NCI-H1436 treated with DMSO at 0.1 percent for 48 hours (cell line): ENCODE measurements around the gene SLC9A9.

Experiments
- DNase-seq: peaks from one replicate; lab custom pipeline; 2025; lab: John Stamatoyannopoulos, UW

The SLC9A9 gene

DNA sequence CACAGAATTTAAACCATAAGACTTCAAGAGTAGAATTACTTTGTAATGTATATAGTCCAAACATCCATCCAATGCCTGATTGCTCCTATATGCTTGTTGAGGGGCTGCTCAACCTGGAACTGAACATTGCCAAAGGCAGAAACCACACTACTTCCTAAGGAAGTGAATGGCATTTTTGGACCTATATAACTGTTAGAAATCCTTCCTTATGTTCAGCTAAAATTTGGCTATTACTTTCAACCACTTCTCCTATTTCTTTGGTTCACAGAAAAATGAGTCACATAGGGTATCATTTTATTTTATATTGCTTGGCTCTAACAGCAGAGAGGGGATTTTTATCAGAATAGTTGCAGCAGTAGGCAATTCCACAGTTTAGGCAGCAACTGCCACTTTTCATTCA, 342.1 kb downstream of the SLC9A9 start:
- DNase-seq = no peak

DNA sequence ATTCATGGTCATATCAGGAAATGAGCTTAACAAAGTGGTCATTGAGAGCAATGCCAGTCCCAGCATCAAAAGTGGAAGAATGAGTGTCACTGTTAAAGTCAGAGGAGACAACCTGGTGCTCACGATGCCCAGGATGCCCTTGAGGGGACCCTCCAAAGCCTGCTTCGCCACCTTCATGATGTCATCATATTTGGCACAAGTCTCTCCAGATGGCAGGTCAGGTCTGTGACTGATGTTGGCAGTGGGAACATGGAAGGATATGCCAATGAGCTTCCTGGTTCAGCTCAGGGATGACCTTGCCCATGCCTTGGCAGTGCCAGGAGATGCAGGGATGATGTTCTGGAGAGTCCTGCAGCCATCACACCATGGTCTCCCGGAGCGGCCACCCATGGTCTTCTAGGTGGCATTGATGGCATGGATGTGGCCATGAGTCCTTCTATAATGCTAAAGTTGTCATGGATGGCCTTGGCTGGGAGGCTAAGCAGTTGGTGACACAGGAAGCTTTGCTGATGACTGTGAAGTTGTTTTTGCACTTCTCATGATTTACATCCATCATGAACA, 344.9 kb downstream of the SLC9A9 start:
- DNase-seq = no peak

DNA sequence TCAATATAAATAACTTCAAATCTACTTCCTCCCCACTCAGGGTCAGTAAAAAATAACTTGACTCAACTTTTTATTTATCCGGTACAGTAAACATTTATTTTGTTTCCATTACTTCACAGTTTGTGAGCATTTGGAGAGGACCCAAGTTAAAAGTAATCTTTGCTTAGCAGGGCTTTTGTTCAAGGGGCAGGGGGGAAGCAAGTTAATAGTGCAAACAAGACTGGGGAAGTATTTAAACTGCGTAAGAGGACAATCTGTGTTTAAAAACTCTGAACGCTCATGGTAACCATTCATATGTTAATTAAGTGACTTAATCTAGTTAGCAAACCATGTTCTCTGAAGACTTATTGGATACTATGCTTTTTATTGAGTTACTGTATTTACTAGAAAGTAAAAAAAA, 346.2 kb downstream of the SLC9A9 start:
- no peak for DNase-seq

DNA sequence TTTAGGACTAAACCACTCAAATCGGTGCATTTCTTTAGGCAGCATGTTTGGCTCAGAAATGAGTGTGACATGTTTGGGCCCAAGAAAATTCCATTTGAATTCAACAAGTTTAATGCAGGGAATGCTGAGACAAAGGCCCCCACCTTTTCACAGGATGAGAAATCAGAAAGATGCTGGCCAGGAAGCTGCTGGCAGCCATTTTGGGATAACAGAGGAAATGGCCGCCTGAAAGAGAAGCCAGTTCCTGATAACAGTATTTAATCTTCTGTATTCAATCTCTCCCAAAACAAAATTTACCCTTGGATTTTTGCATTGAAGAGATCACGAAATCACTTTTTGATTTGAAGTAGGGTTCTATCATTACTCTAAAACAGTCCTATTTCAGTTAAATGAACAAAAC, 350.9 kb downstream of the SLC9A9 start:
- DNase-seq = no peak

DNA sequence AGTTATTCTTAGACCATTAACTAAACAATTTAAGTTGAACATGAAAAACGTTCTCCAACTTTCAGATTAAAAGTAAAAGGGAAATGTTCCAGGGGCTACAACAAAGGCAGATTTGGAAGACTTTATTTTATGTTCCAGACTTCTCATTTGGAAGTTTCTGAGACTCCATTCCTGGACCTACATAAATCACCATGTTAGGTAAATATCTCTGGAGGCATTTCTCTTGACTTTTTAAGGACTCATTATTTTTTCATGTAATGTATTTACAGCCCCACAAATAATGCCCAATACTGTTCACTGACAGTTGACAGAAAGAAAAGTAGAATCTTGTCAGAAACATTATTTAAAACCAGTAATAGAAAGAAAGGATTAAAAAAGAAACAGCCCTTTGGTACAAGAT, 352.1 kb downstream of the SLC9A9 start:
- no peak for DNase-seq

DNA sequence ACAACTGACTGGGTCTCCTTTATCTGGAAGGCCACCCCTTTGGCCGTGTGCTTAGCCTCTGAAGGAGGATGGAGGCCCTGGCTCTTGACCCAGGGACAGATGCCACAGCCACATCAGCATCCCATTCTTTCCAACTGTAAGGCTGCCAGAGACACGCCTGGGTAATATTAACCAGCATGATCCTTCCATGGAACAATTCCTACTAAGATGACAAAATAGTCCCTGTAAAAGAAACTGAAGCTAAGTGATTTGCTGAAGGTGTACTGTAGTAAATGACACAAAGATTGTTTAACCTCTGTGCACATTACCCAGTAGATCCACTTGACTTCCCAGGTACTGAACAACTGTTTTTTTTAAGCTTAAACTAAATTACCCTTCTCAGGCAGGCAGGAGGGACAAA, 352.7 kb downstream of the SLC9A9 start:
- no peak for DNase-seq

DNA sequence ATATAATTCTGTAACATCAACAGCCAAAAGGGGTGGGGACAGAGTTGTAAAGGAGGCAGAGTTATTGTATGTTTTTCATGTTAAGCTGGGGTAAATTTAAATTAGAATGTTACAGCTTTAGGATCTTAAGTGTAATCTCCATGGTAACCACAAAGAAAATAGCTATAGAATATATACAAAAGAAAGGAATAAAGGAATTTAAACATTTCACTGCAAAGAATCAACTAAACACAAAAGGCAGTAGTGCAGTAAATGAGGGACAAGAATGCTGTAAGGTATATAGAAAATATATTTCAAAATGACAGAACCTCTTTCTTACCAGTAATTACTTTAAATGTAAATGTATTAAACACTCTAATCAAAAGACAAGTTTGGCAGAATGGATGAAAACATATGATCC, 361.7 kb downstream of the SLC9A9 start:
- DNase-seq = no peak

DNA sequence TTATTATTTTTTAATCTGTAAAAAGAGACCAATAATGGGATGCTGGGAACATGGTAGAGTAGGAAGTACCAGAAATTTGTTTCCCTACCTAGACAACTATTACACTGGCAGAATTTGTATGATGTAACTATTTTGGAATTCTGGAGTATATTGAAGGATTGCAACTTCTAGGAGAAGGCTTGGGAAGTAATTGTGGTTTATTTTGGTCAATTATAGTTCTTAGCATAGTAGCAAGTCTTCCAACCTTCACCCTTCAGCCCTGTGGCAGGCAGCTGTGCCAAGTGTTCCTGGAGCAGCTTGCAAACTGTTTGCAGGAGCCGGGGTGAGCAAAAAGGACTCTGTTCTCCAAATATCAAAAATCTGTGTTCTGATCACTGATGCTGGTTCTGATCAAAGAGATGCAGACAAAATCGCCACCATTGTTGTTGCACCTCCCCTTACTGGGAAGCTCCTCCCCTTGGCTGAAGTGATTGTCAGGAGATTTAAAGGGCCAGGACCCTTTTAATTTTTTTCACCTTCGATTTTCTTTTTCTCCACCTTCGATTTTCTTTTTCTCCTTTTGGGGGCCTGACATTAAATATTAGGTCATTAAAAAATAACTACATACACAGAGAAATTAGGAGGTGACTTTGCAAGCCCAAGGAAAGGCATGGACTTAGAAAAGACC, 363.3 kb downstream of the SLC9A9 start:
- DNase-seq = no peak

DNA sequence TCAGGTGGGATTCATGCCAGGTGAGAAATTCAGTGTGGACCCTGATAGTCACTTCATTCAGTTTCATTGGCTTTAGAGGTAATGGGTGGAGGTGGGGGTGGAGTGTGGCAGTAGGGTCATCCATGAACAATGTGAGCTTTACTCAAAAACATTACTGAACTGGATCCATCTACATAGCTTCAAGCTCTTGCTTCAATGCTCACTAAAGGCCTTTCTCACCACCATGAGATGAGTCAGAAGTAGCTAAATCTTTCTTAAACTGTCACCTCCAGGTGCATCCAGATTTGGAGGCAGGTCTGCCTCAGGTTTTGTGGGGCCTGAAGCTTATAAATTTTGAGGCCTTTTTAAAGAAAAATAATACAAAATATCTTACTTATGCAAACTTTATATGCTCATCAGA, 365.1 kb downstream of the SLC9A9 start:
- no peak for DNase-seq

DNA sequence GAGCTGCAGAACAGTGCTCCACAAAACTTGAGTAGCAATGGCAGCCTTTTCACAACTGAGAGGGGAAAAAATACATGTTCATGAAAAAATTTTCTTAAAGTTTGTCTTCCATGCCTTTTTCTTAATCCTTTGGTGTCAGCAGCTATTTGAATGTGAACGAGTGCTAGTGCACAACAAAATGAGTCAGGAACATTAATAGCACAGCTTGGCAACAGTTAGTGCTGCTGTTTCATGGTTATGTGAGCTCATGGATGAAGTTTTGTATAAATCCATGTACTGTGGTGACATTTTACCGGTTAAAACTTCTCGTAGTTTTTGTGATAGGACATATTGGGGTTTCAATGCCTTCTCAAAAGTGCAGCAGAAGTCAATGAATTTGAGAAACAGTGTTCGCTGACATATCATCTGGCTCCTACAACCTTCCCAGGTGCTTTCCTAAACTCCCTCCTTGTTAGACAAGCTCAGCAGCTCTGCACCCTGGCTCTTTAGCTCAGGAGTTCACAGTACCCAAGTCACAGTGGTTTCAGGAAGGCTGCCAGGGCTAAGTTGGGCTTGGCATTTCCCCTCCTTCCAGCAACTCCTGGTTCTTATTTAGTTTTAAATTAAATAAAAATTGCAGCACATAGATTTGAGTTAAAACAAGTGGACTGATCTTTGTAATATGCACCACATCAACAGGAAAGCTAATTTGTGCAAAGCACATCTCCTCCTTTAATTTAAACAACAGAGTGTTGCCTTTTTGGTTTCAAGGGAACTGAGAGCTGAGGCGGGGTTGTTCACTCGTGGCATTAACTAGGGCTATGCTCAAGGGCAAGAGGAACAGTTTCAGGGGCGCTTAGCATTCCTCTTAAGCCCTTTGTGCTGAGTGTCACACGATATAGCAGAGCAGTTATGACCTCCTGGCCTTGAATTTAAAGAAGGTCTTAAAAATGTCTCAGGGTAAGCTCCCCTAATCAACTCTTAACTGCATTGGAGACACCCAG, 365.9 kb downstream of the SLC9A9 start:
- DNase-seq = no peak

DNA sequence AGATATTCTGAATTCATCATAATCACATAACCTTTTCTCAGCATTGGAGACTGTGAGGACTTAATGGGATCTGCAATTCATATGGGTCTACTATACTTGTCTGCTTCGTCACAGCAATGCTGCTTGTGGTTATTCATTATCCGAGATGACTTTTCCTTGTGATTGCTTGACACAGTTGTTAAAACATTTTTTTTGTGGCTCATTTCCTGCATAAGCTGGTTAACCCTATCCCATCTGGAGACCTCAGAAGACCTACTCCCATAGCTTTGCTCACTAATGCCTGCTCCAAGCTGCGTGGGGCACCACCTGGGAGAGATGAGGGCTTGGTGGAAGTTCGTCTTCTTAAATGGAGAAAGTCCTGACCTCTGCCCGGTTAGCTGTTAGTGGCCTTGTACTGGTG, 367.9 kb downstream of the SLC9A9 start:
- DNase-seq = no peak

DNA sequence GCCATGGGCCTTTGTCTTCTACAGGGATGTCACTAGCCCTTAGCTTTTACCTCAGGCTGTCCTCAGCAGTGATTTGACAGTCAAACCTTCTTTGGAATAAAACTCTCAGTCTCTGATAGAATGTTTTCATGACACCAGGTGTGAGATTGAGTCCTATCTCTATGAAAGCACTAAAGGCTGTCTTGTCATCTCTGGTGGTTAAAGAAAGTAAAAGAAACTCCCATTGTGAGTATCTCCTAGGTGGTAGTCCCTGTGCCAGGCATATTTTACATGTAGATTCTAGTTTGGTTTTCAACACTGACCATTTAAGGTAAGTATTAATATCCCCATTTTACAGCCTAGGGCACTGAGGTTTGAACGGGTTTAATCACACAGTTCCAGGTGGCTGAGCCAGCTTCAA, 368.5 kb downstream of the SLC9A9 start:
- no peak for DNase-seq

DNA sequence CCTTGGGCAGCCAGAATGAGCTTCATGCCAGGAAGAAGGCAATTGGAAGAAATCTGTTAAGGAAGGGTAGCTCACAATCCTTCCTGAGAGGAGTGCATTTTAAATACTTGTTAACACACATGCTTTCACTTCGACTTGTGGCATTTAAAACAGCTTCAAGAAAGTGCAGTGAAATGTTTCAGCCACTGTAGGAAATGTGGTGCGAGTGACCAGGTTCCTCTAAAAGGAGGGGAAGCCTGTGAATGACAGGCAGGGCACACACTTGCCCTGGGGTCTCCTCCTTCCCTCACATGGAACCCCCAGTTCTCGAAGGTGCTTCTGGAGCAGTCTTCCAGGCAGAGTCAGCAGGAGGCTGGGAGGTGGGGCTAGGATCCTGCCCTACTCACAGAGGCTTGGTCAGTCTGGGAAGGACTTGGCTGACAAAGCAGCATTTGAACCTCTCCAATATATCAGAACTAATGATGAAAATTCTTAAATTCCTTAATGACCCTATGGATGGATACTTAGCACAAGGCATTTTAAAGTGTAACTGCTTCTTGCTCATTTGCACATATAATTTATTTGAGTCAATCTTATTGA, 370.1 kb downstream of the SLC9A9 start:
- DNase-seq = no peak

DNA sequence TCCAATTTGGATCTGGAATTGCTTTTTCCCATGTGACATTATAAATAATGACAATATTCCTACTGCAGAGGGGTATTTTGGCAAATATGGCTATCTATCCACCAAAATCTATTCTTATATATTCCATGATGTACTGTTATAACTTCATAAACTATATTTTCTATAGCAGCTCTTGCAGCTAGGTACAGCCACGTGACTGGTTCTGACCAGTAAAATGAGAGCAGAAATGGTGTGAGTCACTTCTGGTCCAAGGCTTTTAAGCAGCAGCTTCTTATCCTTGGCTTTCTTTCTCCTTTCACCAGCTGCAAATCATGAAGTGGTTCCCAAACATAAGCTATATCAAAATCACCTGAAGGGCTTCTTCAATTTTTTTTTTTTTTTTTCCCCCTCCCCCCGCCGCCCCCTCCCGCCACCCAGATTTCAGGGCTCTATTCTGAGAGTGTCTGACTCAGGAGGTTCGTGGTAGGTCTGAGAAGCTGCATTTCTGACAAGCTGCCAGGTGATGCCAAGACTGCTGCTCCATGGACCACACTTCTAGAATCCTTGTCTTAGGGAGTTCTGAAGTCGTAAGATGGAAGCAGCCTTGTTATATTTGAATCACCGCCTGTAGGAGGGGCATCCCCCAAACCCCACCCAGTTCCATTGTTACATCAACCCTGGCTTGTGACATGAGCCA, 371.2 kb downstream of the SLC9A9 start:
- DNase-seq = no peak

DNA sequence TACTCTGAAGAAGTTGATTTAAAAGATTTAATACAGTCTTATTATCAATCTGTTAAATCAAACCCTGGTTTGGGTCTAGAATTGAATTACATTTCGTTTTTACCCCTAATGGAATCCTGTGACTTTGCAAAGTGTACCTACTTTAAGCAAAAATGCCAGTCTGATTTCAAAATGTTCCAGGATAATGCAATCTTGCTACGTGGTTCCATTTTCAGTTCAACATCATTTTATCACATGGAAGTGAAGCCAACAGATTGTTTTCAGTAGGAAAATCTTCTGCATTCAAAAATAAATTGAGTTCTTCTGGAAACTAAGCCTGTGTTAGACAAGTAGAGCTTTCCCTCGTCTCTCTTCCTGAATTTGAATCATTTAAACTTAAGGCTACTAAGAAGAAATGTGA, 372.3 kb downstream of the SLC9A9 start:
- no peak for DNase-seq

DNA sequence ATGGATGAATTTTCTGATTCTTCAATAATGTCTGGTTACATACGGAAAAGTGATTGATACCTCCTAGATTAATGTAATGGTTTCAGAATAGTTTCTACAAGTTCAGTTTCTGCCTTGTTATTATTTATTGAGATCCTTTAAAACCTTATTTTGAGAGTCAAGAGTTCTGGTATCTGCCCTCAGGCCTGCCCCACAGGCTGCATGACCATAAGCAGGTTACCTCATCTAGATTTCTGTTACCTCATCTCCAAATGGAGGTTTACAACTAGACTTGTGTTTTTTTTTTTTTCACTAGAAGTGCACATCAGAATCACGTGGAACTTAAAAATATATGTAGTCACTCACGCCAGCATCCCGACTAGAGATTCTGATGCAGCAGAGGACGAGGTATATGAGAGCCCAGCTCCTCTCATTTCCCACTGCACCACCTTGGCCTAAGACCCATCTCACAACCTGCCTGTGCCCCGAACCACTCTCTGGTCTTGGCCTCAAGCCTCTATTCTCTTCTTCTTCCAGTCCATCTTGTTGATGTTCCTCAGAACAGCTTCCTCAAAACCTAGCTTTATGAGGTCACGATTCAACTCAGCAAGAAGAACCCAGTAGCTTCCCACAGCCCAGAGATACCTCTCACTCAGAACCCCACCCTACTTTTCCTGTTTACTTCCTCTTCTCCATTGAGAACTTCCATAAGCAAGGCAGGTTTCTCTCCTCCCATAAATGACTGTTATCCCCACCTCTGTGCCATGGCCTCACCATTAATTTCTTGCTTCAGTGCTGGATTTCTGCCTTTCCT, 375.3 kb downstream of the SLC9A9 start:
- no peak for DNase-seq

DNA sequence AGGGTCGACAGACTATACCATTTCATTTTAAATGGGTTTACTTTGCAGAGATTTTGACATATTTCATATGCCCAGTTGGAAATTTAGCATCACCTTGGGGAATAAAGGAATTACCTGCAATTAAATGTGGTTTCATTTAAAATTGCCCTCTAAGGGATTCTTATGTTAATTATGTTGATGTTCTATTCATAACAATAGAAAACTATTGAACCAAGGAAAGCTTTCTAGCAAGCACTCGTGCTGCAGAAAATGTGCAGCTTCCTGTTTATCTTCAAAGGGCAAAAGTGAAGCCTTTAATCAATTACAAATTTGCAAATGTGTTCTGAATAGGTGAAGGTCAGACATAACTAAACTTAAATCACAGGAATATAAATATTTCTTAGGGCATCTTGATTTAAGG, 376.6 kb downstream of the SLC9A9 start:
- DNase-seq = no peak

DNA sequence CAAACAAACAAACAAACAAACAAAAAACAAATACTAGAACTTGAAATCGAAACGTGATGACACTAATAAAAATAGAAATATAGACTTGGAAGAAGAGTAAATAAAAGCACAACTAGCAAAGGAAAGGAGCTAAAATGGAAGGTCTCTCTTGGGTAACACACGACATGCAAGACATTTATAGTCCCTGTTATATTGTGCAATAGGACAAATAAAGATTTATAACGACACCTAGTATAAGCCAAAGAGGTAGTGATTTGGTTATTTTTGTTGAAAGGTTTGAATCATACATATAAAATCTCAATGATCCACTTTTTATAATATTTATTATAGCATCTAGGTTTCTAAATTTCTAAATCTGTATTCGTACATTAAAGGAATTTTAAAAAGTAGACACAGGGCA, 379.1 kb downstream of the SLC9A9 start:
- DNase-seq = no peak

DNA sequence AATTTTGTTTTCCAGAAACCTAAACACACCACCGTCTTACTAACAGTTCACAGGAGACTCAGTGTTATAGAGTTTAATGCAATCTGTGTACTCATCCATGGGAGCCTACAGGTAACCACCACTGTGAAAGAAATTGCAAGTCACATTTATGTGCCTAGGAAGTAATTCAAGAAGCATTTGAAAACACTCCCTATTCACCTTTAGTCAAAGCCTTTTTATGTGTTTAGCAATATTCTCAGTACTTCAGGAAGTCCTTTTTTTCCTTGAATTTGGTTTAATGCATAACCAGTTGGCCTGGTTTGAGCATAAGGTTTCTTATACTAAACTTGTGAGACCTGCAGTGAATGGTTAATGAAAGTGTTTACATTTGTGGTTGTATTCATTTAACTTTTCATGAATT, 382.6 kb downstream of the SLC9A9 start:
- DNase-seq = no peak

DNA sequence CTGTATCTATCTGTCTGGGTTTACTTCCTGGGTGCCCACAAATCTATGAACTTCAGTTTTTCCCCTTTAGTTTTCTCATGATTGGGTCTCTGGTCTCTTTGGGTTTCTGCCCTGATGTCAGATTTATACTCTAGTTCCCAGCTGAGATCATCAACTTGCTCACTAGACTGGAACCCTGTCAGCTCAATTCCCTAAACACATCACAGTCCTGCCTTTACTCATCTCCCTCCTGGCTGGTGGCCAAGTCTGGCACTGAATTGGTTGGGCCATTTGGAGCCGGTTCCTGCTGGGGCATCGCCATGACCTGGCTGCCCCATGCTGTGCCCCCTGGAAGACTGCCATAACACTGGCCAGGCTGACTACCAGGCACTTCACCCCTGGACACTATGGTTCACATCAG, 383.4 kb downstream of the SLC9A9 start:
- no peak for DNase-seq

DNA sequence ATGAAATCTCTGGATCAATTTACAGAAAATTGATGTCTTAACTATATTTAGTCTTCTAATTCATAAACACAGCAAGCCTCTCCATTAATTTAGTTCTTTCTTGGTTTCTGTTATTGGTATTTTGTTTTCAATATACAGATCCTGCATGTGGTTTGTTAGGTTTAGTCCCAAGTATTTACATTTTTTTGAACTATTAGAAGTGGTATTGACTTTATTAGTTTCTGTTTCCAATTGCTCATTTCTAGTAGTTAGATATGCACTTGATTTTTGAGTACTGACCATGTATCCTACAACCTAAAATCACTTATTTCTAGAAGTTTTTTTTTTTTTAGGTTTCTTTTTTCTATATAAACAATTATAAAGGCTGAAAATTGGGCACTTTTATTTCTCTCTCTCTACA, 392.8 kb downstream of the SLC9A9 start:
- DNase-seq = no peak
